Bladder microvascular endothelial cell (primary cell): ENCODE results near the gene CXCL1. TPM values are rescaled to one million over a fixed set of nuclear protein-coding genes. Genes with fewer than 3 reads are reported as not detected.

Experiments used
- total RNA-seq: library from RNA; depleted of rRNA; stranded (reverse); fragments of >200 nt; gene quantifications from 2 replicates; pipeline ENCODE4 v1.2.3, GENCODE V29; 2014

The CXCL1 gene
- total RNA-seq, result 4.5 and 38.7 TPM in 2 replicates

DNA sequence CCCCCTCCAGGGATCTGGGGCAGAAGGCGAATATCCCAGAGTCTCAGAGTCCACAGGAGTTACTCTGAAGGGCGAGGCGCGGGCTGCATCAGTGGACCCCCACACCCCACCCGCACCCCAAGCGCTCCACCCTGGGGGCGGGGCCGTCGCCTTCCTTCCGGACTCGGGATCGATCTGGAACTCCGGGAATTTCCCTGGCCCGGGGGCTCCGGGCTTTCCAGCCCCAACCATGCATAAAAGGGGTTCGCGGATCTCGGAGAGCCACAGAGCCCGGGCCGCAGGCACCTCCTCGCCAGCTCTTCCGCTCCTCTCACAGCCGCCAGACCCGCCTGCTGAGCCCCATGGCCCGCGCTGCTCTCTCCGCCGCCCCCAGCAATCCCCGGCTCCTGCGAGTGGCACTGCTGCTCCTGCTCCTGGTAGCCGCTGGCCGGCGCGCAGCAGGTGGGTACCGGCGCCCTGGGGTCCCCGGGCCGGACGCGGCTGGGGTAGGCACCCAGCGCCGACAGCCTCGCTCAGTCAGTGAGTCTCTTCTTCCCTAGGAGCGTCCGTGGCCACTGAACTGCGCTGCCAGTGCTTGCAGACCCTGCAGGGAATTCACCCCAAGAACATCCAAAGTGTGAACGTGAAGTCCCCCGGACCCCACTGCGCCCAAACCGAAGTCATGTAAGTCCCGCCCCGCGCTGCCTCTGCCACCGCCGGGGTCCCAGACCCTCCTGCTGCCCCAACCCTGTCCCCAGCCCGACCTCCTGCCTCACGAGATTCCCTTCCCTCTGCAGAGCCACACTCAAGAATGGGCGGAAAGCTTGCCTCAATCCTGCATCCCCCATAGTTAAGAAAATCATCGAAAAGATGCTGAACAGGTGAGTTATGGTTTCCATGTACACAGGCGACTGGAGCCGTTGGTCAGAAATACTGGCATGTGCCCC, at the start of gene CXCL1:
Gene CXCL1 (plus strand): TSS at position 264 of the 926 bp plus-strand sequence. CDS start 78 bp downstream, at position 342.

GRCh38 chr4:73836373-73837279, 32.6 kb upstream of the CXCL1 start, which contains the start of gene CXCL6:
CXCL6 (plus strand) TSS chr4:73836678; CDS start chr4:73836751, 73 bp downstream.

GRCh38 chr4:73853246-73853704, 15.9 kb upstream of the CXCL1 start, which contains the start of gene PF4V1:
PF4V1 (plus strand) TSS chr4:73853296; CDS start chr4:73853363, 67 bp downstream.

Other genes starting within 250 kb of the CXCL1 start
- gene RASSF6, start 249.0 kb upstream of the CXCL1 start, total RNA-seq, result not detected in 2 replicates
- gene CXCL8, start 128.8 kb upstream of the CXCL1 start, total RNA-seq, result 18.1 and 167 TPM in 2 replicates
- gene CXCL6, start 32.7 kb upstream of the CXCL1 start, total RNA-seq, result 0.31 TPM in 1 of 2 replicates, not detected in the other
- 0.25 TPM in 1 of 2 replicates, not detected in the other for gene PF4V1, start 16.1 kb upstream of the CXCL1 start, total RNA-seq
- not detected in 2 replicates for gene PF4, start 112.6 kb downstream of the CXCL1 start, total RNA-seq
- gene PPBP, start 118.8 kb downstream of the CXCL1 start, total RNA-seq, result not detected in 2 replicates
- under 0.01 and 0.50 TPM in 2 replicates for gene CXCL5, start 129.3 kb downstream of the CXCL1 start, total RNA-seq
- gene CXCL3, start 169.3 kb downstream of the CXCL1 start, total RNA-seq, result 0.16 and 1.1 TPM in 2 replicates
- 4.4 and 6.5 TPM in 2 replicates for gene CXCL2, start 229.8 kb downstream of the CXCL1 start, total RNA-seq